Stimulated activated naive CD8-positive, alpha-beta T cell treated with anti-CD3 and anti-CD28 coated beads, Interleukin-15, Interleukin-2, amounts not matched to agents 100 ng/mL and 50 ng/mL, for 24 hours (primary cell): ENCODE measurements around the gene SMAD6.

ENCODE experiments used
- H3K27ac Mint-ChIP-seq: one replicate; pipeline ENCODE4 v1.8.0; 2021; ENCODE audit warnings: mild to moderate bottlenecking, mixed read lengths
- H3K27me3 Mint-ChIP-seq: one replicate; pipeline ENCODE4 v1.8.0; 2021; ENCODE audit warnings: mixed read lengths
- H3K36me3 Mint-ChIP-seq: one replicate; pipeline ENCODE4 v1.8.0; 2021; ENCODE audit warnings: low read depth, mixed read lengths
- H3K4me1 Mint-ChIP-seq: one replicate; pipeline ENCODE4 v1.8.0; 2021; ENCODE audit warnings: low read depth, mixed read lengths
- H3K4me3 Mint-ChIP-seq: one replicate; pipeline ENCODE4 v1.8.0; 2021; ENCODE audit warnings: mild to moderate bottlenecking, mixed read lengths
- H3K9me3 Mint-ChIP-seq: one replicate; pipeline ENCODE4 v1.8.0; 2021; ENCODE audit warnings: mixed read lengths

SMAD6 gene

DNA sequence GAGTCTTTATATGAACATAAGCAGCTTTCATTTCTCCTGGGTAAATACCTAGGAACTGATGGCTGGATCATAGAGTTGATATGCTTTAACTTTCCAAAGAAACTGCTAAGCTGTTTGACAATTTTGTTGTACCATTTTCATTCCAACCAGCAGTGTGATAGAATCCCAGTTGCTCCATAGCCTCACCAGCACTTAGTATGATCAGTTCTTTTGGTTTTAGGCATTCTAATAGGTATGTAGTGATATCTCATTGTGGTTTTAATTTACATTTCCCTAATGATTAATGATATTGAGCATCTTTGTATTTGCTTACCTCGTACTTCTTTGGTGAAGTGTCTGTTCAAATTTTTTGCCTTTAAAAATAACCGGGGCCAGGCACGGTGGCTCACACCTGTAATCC is 38.4 kb upstream of the SMAD6 start:
- Mint-ChIP-seq H3K36me3 (no peaks in the 10 kb centered on the region), H3K27ac (no peak overlapping the region), H3K4me1 (no peaks in the 10 kb centered on the region), H3K27me3 (no peaks in the 10 kb centered on the region), H3K9me3 (no peaks in the 10 kb centered on the region), H3K4me3 (no peak overlapping the region)

DNA sequence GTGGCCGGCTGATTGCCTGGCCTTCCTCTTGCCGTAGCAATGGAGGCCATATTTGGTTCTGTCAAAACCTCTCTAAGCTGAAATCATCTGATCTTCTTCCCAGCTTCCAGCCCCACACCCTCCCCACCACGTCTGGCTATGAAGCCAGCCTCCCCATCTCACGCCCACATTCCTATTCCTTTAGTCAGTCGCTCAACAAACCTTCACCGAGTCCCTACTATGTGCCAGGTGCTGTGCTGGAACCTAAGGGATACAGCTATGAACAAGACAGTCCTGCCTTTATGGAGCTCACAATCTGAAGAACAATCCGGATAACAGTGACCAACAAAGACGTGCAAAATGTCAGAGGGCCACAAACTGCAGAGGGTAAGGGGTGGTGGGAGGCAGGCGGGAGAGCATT is 31.9 kb upstream of the SMAD6 start:
- no peak overlapping the region for H3K4me3 Mint-ChIP-seq
- H3K4me1 Mint-ChIP-seq, result peaks cover 6% of the 10 kb centered on the region
- H3K27ac Mint-ChIP-seq, result no peak overlapping the region
- no peaks in the 10 kb centered on the region for H3K36me3 Mint-ChIP-seq
- no peaks in the 10 kb centered on the region for H3K9me3 Mint-ChIP-seq
- no peaks in the 10 kb centered on the region for H3K27me3 Mint-ChIP-seq

DNA sequence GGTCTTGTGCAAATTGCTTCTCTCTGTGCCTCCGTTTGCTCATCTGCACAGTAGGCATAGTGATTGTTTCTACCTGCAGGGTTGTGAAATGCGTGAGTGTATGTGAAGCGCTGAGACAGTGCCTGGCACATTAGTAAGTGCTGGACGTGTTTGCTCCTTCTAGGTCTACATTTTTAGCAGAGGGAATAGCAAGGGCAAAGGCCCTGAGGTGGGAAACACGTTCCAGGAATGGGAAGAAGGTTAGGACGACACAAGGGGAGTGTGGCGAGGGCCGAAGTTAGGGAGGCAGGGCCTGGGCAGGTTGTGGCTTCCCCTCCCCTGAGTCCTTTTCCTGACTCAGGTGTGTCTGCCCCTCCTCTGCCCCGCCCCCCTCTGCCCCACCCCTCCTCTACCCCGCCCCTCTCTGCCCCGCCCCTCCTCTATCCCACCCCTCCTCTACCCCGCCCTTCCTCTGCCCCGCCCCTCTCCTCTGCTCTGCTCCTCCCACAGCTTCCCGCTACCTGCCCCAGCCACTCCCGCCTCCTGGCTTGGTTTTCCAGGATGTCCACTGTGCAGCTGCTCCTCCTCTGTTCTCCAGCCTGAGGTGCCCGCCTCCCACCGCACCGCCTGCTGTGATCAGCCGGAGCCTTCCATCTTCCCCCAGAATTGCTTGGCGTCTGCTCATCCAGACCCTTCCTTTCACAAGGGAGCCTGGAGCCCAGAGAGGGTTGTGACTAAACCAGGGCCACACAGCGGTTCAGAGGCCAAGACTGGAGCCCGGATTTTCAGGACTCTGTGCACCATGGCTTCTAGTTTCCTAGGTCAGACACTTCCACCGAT is 31.1 kb upstream of the SMAD6 start:
- Mint-ChIP-seq H3K27ac (no peak overlapping the region), H3K9me3 (no peaks in the 10 kb centered on the region), H3K4me3 (no peak overlapping the region), H3K4me1 (peaks cover 10% of the 10 kb centered on the region), H3K36me3 (no peaks in the 10 kb centered on the region), H3K27me3 (no peaks in the 10 kb centered on the region)

DNA sequence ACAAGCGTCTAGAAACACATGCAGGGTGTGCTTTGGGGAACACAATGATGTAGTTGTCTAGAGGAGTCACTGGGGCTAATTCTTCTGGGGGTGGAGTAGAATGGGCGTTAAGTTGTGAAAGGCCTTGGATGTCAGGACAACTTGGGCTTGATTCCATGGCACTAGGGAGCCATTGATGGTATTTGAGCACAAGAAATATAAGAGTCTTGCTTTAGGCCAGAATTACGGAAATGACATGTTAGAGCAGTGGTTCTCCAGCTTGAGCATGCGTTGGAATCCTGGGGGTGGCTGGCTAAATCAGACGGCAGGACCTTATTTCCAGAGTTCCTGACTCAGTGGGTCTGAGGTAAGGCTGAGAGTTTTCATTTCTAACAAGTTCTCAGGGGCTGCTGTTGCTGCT is 29.2 kb upstream of the SMAD6 start:
- Mint-ChIP-seq H3K4me1 (peaks cover 10% of the 10 kb centered on the region), H3K27ac (no peak overlapping the region), H3K36me3 (no peaks in the 10 kb centered on the region), H3K4me3 (no peak overlapping the region), H3K9me3 (no peaks in the 10 kb centered on the region), H3K27me3 (no peaks in the 10 kb centered on the region)

DNA sequence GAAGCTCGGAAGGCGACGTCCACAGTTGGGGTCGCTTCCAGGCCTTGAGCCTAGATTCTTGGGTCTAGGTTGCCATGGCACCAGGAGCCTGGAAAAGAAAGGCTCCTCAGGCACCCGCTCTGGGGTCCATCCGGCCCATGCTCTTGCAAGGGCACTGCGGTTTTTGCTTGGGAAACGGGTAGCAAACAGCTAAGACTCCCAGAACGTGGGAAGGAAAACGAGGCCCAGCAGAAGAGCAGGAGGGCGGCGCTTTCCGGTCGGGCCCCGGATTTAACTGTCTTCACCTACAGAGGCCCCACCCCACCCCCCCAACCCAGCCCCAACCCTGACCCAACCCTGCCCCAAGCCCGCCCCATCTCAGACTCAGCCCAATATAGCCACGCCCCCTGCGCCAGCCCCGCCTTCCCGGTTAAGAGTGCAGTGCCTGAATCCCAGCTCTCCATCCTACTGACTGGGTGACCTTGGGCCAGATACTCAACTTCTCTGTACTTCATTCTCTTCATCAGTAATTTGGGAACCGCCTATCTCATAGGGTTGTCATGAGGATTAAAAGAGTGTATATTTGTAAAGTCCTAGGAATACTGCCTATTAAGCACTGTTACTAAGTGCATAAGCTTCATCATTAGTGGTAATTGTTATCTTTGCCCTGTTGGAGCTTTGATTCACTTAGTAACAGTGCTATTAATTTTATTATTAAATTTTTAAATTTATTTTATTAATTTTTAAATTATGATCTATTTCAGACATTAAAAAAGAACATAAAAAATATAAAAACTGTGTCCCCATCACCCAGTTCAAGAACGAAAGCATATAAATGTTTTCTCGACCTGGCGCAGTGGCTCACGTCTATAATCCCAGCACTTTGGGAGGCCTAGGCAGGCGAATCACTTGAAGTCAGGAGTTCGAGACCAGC is 28.4 kb upstream of the SMAD6 start:
- Mint-ChIP-seq H3K4me3 (no peak overlapping the region), H3K4me1 (peaks cover 10% of the 10 kb centered on the region), H3K27ac (no peak overlapping the region), H3K27me3 (no peaks in the 10 kb centered on the region), H3K36me3 (no peaks in the 10 kb centered on the region), H3K9me3 (no peaks in the 10 kb centered on the region)

DNA sequence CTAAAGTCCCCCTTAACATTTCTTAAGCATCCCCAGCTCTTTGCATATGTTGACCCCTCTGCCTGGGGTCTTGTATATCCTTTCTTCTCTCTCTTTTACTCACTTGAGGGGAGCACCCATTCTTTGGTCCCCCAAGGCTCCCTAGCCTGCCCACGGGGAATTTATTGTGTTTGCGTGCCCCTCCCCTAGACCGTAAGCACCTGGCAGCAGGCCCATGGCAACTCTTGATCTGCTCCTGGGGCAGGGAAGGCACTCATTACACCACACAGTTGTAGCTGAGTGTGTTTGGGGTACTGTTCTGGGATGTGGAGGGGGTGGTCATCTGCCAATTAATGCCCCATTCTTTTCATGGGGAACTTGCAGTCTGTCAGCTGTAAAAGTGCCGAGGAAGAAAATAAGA is 27.3 kb upstream of the SMAD6 start:
- H3K36me3 Mint-ChIP-seq, result no peaks in the 10 kb centered on the region

DNA sequence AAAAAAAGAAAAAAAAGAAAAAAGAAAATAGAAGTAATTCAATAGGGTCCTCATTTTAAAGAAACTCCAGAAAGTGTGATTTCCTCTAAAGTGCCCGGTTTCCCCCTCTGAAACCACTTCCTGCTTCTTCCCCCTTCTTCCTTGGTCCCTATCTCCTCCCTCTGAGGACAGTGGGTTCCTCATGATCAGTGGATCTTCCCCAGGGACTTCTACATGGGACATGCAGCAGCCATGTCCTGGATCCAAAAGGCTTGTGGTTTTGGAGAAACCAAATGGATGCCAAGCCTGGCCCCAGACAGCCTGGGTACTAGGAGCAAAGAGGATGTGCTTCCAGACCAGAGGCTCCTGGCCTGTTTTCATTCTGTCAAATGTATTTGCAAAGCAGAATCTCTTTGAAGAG is 26.6 kb upstream of the SMAD6 start:
- Mint-ChIP-seq H3K4me3 (no peak overlapping the region), H3K4me1 (peaks cover 10% of the 10 kb centered on the region), H3K27me3 (no peaks in the 10 kb centered on the region), H3K9me3 (no peaks in the 10 kb centered on the region), H3K27ac (peak overlapping the region; percentile 17), H3K36me3 (no peaks in the 10 kb centered on the region)

More for the DNA sequence above, 27.3 kb upstream of the SMAD6 start:
- Mint-ChIP-seq H3K9me3 (no peaks in the 10 kb centered on the region), H3K27ac (peak overlapping the region; percentile 58), H3K4me3 (no peak overlapping the region), H3K4me1 (peaks cover 10% of the 10 kb centered on the region), H3K27me3 (no peaks in the 10 kb centered on the region)

DNA sequence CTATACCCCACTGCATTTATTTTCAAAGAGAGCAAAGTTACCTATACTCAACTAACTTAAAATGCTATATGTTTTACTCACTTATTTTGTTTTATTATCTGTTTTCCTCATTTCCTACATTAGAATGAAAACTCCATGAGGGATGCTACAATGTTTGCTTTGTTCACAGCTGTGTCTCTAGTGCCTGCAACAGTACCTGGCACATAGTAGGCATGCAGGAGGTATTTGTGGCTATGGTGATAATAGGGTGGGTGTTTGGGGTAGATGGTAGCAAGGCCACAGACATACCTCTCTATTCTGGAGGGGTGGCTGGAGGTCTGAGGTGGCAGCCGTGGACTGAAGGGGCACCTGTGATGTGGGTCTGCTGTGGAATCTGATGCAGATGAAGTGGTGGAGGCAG is 24.7 kb upstream of the SMAD6 start:
- H3K27ac Mint-ChIP-seq, result no peak overlapping the region

DNA sequence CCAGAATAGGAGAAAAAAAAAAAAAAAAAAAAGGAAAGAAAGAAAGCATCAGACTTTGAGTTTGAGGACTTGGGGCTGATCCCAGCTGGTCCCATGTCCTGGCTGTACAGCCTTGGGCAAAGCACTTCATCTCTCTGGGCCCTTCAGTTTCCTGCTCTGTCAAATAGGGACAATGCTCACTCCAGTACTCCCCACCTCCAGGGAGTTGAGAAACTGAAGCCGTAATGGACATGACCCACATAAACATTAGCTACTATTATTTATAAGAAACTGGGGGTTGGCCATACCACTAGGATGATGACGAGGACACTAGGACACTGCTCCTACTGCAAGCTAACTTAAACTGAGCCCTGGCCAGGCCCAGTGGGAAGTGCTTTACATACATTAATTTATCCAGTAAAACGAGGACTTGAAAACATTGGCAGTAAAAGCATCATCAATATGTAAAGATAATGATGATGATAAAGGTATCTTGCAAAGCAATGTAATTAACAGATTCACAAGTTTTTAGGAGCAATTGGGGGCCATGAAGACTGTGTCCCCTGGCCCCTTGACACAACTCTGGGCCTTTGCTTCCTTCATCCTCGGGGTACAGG is 22.9 kb upstream of the SMAD6 start:
- Mint-ChIP-seq H3K4me1 (peaks cover 10% of the 10 kb centered on the region), H3K4me3 (no peak overlapping the region), H3K27ac (no peak overlapping the region), H3K27me3 (no peaks in the 10 kb centered on the region), H3K36me3 (no peaks in the 10 kb centered on the region), H3K9me3 (peaks cover 9% of the 10 kb centered on the region)

More for the DNA sequence above, 24.7 kb upstream of the SMAD6 start:
- Mint-ChIP-seq H3K9me3 (peaks cover 9% of the 10 kb centered on the region), H3K36me3 (no peaks in the 10 kb centered on the region), H3K4me1 (peaks cover 10% of the 10 kb centered on the region), H3K27me3 (no peaks in the 10 kb centered on the region), H3K4me3 (no peak overlapping the region)

DNA sequence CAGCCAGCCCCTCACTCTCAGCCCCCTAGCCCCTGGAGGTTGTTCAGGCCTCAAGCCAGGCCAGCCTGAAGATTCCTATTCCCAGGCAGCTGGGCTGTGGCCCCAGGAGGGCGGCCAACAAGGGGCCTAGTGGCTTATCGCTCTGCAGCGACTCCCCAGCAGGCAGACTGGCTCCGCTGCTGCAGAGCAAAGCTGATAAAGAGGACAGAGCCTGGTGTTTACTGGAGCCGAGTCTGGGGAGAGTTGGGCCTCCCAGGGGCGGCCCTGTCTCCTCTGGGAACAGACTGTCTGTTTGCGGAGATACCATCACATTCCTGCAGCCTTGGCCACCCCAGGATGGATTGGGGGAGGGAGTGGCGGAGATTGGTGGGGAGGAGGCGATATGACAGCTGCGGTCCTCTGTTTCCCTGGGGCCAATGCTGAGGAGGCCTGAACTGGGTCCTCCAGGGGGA is 22.4 kb upstream of the SMAD6 start:
- H3K4me3 Mint-ChIP-seq, result no peak overlapping the region
- peaks cover 7% of the 10 kb centered on the region for H3K4me1 Mint-ChIP-seq
- no peak overlapping the region for H3K27ac Mint-ChIP-seq
- H3K36me3 Mint-ChIP-seq, result no peaks in the 10 kb centered on the region
- H3K27me3 Mint-ChIP-seq, result no peaks in the 10 kb centered on the region
- H3K9me3 Mint-ChIP-seq, result peaks cover 9% of the 10 kb centered on the region

DNA sequence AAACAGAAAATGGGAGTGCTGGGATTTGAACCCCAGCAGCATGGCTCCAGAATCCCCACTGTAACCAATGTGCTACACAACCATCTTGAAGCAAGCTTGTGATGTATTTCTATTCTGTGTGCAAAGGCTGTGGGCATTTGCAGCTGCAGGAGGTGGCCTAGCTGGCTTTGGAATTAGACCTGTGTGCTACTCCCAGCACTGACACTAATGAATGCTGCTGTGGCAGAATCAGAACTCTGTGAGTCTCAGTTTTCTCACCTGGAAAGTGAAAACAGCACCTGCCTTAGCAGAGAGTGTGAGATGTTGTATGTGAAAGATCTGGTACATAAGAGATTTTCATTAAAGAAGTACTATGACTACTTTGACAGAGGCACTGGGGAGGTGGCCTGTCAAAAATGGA is 21.5 kb upstream of the SMAD6 start:
- peaks cover 9% of the 10 kb centered on the region for H3K9me3 Mint-ChIP-seq
- no peak overlapping the region for H3K4me3 Mint-ChIP-seq

DNA sequence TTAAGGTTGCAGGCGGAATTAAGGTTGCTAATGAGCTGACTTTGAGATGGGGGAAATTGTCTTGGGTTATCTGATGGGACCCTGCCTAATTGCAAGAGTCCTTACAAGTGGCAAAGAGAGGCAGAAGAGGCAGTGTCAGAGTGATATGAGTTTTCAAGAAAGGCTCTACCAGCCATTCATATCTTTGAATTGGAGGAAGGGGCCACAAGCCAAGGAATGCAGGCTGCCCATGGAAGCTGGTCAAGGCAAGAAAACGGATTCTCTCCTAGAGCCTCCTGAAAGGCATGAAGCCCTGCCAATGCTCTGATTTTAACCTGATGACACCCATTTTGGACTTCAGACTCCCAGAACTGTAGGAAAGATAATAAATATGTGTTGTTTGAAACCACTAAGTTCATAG is 20.6 kb upstream of the SMAD6 start:
- Mint-ChIP-seq H3K36me3 (no peaks in the 10 kb centered on the region), H3K27me3 (no peaks in the 10 kb centered on the region), H3K27ac (no peak overlapping the region), H3K4me3 (no peak overlapping the region), H3K9me3 (peaks cover 9% of the 10 kb centered on the region), H3K4me1 (no peaks in the 10 kb centered on the region)

More for the DNA sequence above, 21.5 kb upstream of the SMAD6 start:
- peaks cover 1% of the 10 kb centered on the region for H3K4me1 Mint-ChIP-seq
- H3K36me3 Mint-ChIP-seq, result no peaks in the 10 kb centered on the region
- H3K27me3 Mint-ChIP-seq, result no peaks in the 10 kb centered on the region
- H3K27ac Mint-ChIP-seq, result no peak overlapping the region

DNA sequence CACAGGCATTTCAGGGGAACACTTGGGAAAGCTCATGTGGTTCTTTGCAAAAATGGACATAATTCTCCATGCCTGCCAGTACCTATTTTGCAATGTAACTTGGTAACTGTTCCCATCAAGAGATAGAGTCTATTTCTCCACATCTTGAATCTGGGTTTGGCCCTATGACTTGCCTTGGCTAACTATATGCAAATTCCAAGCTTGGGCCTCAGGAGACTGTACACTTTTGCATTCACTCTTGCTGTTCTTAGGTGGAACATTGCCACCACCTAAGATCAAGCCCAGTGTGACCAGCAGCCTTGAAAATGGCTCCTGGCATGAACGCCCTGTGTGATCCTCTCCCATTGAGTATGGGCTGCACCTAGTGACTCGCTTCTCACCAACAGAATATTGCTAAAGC is 19.8 kb upstream of the SMAD6 start:
- no peaks in the 10 kb centered on the region for H3K4me1 Mint-ChIP-seq
- H3K27ac Mint-ChIP-seq, result no peak overlapping the region
- no peaks in the 10 kb centered on the region for H3K27me3 Mint-ChIP-seq
- H3K4me3 Mint-ChIP-seq, result no peak overlapping the region
- H3K36me3 Mint-ChIP-seq, result no peaks in the 10 kb centered on the region
- H3K9me3 Mint-ChIP-seq, result peaks cover 9% of the 10 kb centered on the region

DNA sequence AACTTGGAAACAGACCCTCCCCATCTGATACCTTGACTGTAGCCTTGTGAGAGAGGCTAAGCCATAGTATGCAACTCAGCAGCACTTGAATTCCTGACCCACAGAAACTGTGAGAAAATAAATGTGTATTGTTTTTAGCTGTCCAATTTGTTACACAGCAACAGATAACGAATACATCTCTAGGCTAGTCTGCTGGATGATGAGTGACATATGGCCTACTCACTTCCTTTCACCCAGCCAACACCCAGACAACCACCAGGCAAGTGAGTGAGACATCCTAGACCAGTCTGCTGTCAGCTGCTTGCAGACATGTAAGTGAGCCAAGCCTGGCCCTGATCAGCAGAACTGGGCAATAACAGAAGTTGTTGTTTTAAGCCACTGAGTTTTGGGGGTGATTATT is 19.2 kb upstream of the SMAD6 start:
- Mint-ChIP-seq H3K27me3 (no peaks in the 10 kb centered on the region), H3K4me1 (no peaks in the 10 kb centered on the region), H3K36me3 (no peaks in the 10 kb centered on the region), H3K4me3 (no peak overlapping the region), H3K9me3 (peaks cover 9% of the 10 kb centered on the region), H3K27ac (no peak overlapping the region)

DNA sequence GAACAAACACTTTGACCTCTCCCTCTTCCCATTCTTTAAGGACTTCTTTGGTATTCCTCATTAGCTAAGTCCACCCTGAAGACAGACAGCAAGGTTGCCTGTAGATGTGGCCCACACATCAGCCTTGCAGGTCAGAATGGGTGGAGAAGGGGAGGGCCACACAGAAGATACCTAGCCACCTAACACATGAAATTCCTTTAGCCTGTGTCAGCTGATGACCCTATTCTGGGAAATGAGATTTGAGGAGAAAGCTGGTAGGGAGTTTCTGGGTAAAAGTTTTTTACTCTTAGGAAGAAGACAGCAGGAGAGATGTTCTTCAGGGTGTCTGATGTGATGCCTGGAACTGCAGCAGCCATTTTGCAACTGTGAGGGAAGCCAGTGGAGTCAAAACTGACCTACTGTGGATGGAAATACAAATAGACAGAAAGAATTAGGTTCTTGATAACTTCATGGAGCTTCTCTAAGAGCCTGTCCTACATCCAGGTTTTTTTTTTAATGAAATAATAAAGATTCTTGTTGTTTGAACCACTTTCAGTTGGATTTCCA is 17.8 kb upstream of the SMAD6 start:
- Mint-ChIP-seq H3K27me3 (no peaks in the 10 kb centered on the region), H3K4me3 (no peak overlapping the region), H3K27ac (no peak overlapping the region)

More for the DNA sequence above, 17.8 kb upstream of the SMAD6 start:
- Mint-ChIP-seq H3K9me3 (peaks cover 9% of the 10 kb centered on the region), H3K36me3 (no peaks in the 10 kb centered on the region), H3K4me1 (no peaks in the 10 kb centered on the region)
